TTC549 (cell line): Measurements from ENCODE around the gene MVP.

Experiments
- FAIRE-seq: peaks from 2 replicates; lab custom pipeline; 2012; peaks lifted over from hg19 to GRCh38; lab: Jason Lieb, UNC

MVP gene

DNA sequence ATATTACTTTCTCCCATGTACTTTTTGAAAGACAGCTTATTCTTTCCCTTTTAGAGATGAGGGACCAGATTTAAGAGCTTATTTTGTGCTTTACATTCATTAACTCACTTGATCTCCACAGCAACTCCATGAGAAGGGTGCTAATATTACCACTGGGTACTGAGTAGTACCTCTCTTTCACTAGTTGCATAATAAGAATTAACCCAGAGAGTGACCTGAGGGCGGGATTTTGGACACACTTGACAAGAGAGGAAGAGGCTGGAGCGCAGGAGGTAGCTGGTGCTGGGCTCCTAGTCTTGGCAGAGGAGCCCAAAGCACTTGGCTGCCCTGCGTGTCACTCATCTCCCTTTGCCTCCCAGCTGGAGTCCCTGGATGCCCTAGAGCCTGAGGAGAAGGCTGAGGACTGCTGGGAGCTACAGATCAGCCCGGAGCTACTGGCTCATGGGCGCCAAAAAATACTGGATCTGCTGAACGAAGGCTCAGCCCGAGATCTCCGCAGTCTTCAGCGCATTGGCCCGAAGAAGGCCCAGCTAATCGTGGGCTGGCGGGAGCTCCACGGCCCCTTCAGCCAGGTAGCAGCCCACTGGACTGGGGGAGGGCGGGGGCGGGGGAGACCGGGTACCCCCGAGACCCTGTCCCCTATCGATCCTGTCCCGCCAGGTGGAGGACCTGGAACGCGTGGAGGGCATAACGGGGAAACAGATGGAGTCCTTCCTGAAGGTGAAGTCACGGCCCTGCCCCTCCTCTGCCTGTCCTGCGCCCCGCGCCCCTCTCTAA lies 15.6 kb upstream of the MVP start:
- FAIRE-seq: no peak

DNA sequence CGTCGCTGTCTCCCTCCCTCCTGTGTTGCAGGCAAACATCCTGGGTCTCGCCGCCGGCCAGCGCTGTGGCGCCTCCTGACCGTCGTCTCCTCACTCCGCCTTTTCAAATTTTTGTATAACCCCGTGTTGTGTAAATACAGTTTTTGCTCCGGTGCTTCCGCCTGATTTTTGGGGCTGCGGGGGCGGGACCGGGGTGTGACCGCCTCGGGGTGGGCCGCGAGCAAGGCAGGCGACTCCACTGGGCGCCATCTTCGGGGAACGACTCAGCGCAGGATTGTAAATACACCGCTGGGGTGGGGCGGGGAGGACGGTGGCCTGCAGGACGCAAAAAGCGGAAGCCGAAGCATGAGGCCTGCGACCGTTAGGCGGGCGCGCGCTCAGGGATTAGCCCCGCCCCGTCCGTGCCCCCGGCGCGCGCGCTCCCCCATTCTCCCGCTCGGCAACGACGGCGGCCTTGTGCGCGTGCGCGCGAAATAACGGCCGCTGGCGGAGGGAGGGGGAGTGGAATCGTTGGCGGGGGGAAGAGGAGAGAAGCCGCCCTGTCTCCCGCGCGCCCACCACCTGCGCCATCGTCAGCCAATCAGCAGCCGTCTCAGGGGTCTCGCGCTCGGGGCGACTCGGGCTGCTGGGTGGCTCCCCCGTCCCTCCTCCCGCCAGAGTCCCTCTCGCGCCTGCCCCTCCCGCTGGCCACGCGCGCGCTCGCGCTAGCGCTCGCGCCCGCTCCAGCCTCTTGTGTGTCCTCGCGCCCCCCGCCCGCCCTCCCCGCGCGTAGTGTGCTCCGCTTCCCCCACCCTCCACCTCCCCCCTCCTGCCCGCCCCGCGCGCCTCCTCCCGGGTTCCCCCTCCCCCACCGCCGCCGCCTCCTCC lies 14.8 kb upstream of the MVP start:
- FAIRE-seq: no peak

DNA sequence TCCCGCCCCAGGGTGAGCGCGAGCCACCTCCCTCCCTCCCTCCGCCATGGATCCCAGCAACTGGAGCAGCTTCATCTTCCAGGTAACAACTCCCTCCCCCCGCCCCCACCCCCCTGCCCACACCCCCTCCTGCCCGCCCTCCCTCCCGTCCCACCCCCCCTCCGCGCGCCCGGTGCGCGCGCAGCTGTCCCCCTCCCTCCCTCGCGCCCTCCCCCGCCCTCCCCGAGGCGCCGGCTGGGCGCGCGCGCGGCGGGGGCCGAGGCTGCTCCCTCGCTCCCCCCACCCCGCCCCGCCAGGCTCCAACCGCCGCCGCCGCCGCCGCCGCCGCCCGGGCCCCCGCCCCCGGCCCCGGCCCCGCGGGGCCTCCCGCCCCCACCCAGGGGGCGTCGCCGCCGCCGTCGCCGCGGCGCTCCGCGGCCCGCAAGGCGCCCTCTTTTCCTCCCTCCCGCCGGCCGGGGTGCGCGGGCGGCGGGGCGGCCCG lies 14.1 kb upstream of the MVP start, which contains the start of gene MAZ:
Gene MAZ (plus strand): TSS at position 431 of the 481 bp plus-strand sequence. CDS start 173 bp downstream, outside the sequence.
- no peak for FAIRE-seq

DNA sequence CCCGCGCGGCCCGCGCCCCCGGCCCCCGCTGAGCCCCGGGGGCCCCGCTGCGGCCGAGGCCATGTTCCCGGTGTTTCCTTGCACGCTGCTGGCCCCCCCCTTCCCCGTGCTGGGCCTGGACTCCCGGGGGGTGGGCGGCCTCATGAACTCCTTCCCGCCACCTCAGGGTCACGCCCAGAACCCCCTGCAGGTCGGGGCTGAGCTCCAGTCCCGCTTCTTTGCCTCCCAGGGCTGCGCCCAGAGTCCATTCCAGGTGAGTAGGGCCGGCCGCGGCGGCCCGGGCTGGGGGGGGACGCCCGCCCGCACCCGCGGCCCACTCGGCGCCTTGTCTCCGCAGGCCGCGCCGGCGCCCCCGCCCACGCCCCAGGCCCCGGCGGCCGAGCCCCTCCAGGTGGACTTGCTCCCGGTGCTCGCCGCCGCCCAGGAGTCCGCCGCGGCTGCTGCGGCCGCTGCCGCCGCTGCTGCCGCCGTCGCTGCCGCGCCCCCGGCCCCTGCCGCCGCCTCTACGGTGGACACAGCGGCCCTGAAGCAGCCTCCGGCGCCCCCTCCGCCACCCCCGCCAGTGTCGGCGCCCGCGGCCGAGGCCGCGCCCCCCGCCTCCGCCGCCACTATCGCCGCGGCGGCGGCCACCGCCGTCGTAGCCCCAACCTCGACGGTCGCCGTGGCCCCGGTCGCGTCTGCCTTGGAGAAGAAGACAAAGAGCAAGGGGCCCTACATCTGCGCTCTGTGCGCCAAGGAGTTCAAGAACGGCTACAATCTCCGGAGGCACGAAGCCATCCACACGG lies 13.4 kb upstream of the MVP start:
- FAIRE-seq: no peak

DNA sequence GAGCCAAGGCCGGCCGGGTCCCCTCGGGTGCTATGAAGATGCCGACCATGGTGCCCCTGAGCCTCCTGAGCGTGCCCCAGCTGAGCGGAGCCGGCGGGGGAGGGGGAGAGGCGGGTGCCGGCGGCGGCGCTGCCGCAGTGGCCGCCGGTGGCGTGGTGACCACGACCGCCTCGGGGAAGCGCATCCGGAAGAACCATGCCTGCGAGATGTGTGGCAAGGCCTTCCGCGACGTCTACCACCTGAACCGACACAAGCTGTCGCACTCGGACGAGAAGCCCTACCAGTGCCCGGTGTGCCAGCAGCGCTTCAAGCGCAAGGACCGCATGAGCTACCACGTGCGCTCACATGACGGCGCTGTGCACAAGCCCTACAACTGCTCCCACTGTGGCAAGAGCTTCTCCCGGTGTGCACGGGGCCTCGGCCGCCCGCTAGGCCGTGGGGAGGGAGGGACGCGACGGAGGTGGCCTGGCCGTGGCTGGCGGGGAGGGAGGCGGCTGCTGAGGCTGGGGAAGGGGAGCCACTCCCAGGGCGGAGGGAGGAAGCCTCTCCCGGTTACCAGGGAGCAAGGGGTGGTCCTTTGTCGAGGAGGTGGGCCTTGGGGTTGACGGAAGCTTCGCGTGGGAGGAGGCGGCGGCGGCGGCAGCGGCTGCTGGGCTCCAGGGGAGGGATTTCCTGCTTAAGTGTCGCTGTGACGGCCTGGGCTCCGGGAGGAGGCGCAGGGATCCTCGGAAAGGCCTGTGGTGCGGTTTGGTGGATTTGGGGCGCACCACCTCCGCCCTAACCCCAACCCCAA lies 12.6 kb upstream of the MVP start:
- FAIRE-seq: no peak

DNA sequence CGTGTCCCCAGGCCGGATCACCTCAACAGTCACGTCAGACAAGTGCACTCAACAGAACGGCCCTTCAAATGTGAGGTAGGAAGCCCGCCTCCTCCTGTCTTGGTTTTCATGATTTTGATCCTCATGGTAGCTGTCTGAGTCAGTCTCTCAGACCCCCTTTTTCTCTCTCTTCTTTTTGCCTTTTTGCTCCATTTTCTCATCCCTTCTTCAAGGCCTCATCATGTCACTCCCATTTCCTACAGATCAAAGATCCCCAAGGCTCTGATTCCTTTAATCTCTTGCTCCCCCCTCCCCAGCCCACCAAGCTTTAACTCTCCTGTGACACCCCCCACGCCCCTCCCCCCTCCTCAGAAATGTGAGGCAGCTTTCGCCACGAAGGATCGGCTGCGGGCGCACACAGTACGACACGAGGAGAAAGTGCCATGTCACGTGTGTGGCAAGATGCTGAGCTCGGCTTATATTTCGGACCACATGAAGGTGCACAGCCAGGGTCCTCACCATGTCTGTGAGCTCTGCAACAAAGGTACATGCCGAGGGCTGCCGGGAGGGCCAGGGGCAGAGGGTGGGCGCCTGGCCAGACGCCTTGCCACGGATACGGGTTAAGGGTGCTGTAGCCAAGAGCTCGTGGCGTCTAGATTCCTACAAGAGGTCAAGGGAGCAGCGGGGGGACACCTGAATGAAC lies 11.9 kb upstream of the MVP start:
- FAIRE-seq: no peak

DNA sequence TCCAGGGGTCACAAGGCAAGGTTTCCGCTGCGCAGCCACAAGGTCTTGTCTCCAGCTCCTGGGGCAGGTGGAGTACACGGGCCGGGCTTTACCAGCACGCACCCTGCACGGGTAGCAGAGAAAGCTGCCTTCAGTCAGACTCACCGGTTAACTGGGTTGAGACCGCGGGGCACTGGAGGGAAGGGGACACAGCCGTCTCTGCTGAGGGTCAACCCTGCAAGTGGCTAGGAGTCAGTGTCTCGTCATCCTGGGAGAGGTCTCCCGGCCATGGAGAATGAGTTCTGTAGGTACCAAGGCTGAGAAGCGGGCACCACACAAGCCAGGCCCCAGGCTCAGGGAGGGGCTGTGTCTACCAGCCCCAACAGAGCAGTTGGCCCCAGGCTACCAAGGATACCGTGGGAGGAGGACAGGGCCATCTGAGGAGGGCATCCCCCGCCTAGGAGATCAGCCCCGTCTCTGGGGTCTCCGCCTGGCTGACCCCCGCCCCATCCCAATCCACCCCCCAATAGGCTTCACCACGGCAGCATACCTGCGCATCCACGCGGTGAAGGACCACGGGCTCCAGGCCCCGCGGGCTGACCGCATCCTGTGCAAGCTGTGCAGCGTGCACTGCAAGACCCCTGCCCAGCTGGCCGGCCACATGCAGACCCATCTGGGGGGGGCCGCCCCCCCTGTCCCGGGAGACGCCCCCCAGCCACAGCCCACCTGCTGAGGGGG lies 11.1 kb upstream of the MVP start:
- FAIRE-seq: no peak

DNA sequence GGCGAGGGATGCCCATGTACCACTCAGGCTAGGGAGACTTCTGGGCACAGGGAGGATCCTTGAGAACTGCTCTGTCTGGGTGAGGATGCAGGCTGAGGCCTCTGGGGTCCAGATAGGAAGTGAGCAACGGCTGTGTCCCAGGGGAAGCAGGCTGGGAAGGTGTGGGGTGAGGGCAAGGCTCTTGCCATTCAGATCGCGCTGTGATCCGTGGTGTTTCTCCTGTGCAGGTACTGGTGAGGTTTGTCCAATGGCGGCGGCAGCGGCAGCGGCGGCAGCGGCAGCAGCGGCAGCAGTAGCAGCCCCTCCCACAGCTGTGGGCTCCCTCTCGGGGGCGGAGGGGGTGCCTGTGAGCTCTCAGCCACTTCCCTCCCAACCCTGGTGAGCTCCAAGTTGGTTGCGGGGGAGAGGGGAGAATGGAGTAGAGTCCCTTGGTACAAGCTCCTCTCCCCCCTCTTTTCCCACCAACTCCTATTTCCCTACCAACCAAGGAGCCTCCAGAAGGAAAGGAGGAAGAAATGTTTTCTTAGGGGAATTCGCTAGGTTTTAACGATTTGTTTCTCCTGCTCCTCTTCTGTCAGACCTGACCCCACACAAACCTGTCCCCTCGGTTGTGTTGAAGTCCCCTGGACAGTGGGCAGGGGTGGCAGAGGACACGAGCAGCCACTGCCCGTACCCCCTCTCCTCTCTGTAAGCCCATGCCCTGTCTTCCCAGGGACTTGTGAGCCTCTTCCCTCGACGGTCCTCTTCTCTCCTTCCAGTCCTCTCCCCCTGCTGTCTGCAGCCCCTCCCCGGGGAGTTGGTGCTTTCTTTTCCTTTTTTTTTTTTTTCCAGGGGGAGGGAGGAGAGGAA lies 10.2 kb upstream of the MVP start:
- no peak for FAIRE-seq

DNA sequence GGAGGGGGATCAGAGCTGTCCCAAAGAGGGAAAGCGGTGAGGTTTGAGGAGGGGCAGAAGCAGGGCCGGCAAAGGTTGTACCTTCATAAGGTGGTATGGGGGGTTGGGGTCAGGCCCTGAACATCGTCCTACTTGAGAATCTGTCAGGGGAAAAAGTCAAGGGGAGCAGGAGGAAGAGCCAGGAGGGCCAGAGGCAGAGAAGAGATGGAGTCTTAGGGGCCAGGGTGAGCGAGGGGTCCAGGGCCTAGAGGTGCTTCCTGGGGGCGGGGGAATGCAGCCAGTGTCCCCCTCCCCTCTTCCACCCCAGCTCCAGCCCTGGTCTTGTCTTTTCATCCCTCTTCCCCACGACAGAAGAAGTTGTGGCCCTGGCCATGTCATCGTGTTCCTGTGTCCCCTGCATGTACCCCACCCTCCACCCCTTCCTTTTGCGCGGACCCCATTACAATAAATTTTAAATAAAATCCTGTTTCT lies 9.5 kb upstream of the MVP start:
- no peak for FAIRE-seq

DNA sequence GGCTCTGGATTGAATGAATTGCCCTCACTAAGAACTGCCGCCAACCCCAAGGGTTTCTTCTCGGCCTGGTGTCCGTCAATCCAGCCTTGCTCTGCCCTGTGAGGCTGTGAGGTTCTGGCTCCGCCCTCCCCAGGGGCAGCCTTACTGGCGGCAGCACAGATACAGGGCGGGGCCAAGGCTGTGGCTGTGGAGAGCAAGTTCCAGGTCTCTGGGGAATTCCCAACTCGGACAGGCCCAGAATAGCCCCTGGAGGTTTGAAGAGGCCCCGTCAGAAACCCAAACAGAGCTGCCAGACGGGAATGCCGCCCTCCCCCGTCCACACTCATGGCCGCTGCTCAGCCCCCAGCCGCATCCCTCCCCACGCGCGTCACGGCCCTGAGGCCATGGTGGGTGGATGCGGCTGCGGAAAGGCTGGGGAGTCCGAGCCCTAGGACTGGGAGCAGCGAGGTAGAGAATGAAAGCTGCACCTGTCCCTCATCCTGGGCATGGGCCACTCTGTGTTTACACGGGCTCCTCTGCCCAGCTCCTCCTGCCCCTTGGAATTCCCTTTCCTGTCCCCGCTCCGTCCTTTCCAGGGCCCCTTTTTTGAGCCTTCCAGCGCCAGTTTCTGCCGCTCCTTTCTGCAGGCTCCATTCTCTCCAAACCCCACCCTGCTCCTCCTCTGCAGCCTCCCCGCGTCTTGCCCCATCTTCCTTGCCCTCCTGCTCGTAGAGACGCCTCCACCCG lies 8.9 kb upstream of the MVP start:
- peak; percentile 96 for FAIRE-seq

DNA sequence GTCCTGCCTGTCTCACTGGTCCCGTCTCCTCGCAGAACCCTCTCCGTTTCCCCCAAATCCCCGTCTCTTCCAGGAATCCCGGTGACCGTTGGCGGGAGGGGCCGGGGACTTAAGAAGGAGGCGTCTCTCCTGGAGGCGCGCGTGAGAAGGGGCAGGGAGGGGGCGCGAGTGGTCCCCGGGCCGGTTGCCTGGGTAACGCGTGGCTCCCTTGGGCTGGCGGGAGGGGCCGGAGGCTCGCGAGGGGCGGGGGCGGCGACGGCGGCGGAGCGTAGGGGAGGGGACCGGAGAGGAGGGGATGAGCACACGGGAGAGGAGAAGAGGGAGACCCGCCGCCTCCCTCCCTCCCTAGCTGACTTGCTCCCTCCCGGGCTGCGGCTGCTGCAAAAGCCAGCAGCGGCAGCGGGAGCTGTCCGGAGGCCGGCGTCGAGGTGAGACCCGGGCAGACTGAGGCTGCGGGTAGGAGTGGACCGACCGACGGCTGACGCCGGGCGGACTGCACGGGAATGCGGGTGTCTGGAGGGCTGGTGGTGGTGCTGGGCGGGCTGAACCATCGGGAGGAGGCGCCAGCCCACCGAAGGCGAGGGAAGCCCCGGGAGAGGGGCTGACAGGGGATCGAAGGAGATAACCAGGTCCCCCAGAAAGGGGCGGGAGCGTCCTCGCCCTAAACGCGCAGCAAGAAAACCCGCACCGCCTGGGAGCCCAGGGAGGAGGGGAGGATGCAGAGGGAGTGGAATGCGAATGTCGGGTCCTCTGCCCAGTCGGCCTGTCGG lies 8.2 kb upstream of the MVP start, which contains the start of gene PRRT2:
Gene PRRT2 (plus strand): TSS at position 298 of the 770 bp plus-strand sequence. CDS start 862 bp downstream, outside the sequence.
- no peak for FAIRE-seq

DNA sequence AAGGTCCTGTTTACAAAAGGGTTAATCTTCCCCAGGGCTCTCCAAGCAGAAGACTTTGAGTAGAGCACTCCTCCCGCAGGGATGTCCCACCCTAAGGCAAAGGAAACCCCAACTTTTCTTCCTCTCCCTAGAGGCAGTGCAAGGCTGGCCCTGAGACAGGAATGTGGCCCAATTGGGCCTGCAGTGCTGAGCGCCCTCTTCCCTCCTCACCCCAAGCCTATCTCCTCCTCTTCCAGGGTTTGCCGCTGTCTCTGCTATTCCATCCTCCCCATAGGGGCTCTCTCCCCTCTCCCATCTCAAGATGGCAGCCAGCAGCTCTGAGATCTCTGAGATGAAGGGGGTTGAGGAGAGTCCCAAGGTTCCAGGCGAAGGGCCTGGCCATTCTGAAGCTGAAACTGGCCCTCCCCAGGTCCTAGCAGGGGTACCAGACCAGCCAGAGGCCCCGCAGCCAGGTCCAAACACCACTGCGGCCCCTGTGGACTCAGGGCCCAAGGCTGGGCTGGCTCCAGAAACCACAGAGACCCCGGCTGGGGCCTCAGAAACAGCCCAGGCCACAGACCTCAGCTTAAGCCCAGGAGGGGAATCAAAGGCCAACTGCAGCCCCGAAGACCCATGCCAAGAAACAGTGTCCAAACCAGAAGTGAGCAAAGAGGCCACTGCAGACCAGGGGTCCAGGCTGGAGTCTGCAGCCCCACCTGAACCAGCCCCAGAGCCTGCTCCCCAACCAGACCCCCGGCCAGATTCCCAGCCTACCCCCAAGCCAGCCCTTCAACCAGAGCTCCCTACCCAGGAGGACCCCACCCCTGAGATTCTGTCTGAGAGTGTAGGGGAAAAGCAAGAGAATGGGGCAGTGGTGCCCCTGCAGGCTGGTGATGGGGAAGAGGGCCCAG lies 7.3 kb upstream of the MVP start:
- FAIRE-seq: no peak

DNA sequence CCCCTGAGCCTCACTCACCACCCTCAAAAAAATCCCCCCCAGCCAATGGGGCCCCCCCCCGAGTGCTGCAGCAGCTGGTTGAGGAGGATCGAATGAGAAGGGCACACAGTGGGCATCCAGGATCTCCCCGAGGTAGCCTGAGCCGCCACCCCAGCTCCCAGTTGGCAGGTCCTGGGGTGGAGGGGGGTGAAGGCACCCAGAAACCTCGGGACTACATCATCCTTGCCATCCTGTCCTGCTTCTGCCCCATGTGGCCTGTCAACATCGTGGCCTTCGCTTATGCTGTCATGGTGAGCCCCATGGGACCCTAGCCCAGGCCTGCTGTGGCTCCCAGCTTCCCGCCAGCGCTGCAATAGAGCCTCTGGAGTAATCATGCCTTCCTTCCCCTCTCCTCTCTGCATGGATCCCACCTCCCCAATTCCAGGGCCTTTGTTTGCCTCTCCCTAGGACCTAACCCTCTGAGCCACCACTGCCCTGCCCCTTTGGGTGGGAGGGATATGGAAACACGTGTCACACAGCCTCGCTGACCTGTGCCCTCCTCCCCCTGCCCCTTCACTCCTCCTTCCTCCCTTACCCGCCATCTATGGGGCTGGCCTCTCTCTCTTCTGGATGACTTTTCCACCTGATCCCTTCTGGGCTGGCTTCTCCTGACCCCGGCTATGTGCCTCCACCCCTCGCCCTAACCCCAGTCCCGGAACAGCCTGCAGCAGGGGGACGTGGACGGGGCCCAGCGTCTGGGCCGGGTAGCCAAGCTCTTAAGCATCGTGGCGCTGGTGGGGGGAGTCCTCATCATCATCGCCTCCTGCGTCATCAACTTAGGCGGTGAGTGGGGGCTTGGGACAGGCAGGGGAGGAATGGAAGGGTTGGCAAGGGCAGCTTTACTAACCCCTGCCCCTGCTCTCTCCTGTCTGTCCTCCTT lies 6.4 kb upstream of the MVP start:
- no peak for FAIRE-seq

DNA sequence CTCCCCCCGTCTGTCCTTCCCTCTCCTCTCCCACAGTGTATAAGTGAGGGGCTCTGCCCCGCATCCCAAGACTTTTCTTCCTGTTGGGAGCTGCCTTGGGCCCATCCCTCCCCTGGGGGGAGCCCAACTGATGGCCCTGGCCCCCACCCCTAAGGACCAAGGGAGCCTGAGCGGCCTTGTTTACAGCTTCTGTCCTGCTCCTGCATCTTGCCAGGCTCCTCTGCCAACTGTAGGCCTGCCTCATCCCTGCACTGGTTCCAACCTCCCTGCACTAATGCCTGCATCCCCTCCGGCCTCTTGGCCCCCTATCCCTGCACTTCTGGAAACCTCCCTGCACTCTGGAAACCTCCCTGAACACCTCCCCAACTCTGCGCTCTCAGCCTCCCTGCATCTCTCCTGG lies 5.7 kb upstream of the MVP start:
- no peak for FAIRE-seq

DNA sequence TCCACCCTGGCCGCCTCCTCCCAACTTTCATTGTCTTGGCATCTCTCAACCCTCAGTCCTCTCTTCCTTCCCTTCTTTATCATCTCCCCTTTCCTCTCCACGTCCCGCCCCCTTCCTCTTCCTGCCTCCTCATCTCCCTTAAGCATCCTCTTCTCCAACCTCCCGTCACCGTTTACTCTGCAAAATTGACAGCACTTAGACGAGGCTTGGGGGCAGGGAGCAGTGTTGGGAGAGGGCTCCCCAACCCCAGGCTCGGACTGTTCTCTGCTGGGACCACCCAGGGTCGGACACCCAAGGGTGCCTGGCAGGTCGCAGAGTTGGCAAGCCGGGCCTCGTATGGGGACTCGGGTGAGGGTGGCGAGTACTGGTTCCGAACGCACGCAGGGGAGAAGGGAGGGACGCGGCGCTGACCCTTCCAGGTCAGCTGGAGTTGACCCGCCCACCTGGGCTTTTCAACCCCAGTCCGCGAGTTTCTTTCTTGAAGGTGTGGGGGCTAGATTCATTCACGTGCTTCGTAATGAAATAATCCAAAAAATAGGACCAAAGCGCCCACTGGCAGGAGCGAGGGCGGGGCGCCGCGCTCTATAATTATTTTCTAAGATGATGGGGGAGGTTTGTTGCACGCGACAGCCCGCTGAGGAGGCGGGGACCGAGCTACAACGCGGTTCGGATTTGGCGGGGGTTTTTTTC lies 5.1 kb upstream of the MVP start:
- no peak for FAIRE-seq
